K562 (cell line): ENCODE results near the gene CFAP20. TPM values are rescaled to one million over a fixed set of nuclear protein-coding genes. Genes with fewer than 3 reads are reported as not detected.

Experiments used
- FOXP1 ChIP-seq: sonication (generic); formaldehyde crosslinking; IDR thresholded peaks from 2 replicates; pipeline ENCODE4 v1.8.0; 2022; ENCODE audit warnings: mild to moderate bottlenecking, missing genetic modification reagents
- L3MBTL2 ChIP-seq: fragments of 450-650 bp; IDR thresholded peaks from 2 replicates; pipeline ENCODE4 v1.6.1; 2016; ENCODE audit warnings: mild to moderate bottlenecking, moderate library complexity
- PCBP1 ChIP-seq: fragments of 200-400 bp; formaldehyde crosslinking; IDR thresholded peaks from 2 replicates; pipeline ENCODE4 v1.6.1; 2018; ENCODE audit warnings: mild to moderate bottlenecking, low read depth, low read length; ENCODE audit not compliant: poor library complexity, severe bottlenecking
- WHSC1 ChIP-seq: IDR thresholded peaks from one replicate; pipeline ENCODE4 v1.6.1; 2012; ENCODE audit warnings: low read length, control low read depth, inconsistent platforms
- ZNF23 ChIP-seq: fragments of 250-450 bp; sonication (Bioruptor Pico); IDR thresholded peaks from 2 replicates; pipeline ENCODE4 v1.4.0; 2020; ENCODE audit warnings: mild to moderate bottlenecking
- ZNF274 ChIP-seq: IDR thresholded peaks from 2 replicates; pipeline ENCODE4 v1.6.1; 2011; ENCODE audit warnings: low read depth, mild to moderate bottlenecking, low read length, moderate library complexity, borderline replicate concordance
- polyA plus RNA-seq, 8 experiments: library from polyadenylated mRNA; depleted of rRNA in 4 of 8; stranded (reverse) in 5 of 8; unstranded in 3 of 8; fragments of >200 nt; fragmentation: Nextera tagmentation in 2 of 8; fragmentation: Illumina TruSeq in 1 of 8; extraction: Ambion mirVana in 2 of 8; extraction: Trizol in 1 of 8; gene quantifications; 2 replicates each; pipeline versions ENCODE4 v1.2.1 to v1.2.3, GENCODE V29; 2011 to 2014; ENCODE audit warnings: inconsistent platforms in 1 of 8, missing spikeins in 1 of 8
- total RNA-seq, 7 experiments: library from RNA; depleted of rRNA in 6 of 7; stranded (reverse); fragments of >200 nt in 6 of 7; fragmentation: Illumina TruSeq in 2 of 7; extraction: Trizol in 2 of 7; gene quantifications; 2 replicates each; pipeline versions ENCODE4 v1.2.1 to v1.2.3, GENCODE V29; 2011 to 2021; ENCODE audit warnings: low replicate concordance in 1 of 7
- TF ChIP-seq, protein P1 (sequence below), 2 experiments: fragments of 450-650 bp in 1 of 2; sonication (generic) in 1 of 2; formaldehyde crosslinking in 1 of 2; IDR thresholded peaks; 2 replicates each; pipeline versions ENCODE4 v1.7.1 to v1.9.0; 2016 to 2022; ENCODE audit warnings: inconsistent platforms in 1 of 2, mild to moderate bottlenecking in 1 of 2, missing genetic modification reagents in 1 of 2
- TF ChIP-seq, protein P2 (sequence below): sonication (generic); formaldehyde crosslinking; IDR thresholded peaks from 2 replicates; pipeline ENCODE4 v1.5.0; 2020; ENCODE audit warnings: missing genetic modification reagents
- TF ChIP-seq, protein P3 (sequence below): IDR thresholded peaks from 3 replicates; pipeline ENCODE4 v1.6.1; 2011; ENCODE audit warnings: borderline replicate concordance, mild to moderate bottlenecking; ENCODE audit not compliant: insufficient read length, insufficient read depth
- TF ChIP-seq, protein P4 (sequence below): fragments of 150-350 bp; IDR thresholded peaks from 2 replicates; pipeline ENCODE4 v1.6.1; 2014; ENCODE audit warnings: low read depth, mild to moderate bottlenecking, low read length, borderline replicate concordance

The CFAP20 gene
- total and polyA plus RNA-seq, 9 of the 15 experiments (the other 6 are each of a cell fraction or from before 2014, with no cell fraction given), result 20.5 to 90.5 (median 75.3) TPM

DNA sequence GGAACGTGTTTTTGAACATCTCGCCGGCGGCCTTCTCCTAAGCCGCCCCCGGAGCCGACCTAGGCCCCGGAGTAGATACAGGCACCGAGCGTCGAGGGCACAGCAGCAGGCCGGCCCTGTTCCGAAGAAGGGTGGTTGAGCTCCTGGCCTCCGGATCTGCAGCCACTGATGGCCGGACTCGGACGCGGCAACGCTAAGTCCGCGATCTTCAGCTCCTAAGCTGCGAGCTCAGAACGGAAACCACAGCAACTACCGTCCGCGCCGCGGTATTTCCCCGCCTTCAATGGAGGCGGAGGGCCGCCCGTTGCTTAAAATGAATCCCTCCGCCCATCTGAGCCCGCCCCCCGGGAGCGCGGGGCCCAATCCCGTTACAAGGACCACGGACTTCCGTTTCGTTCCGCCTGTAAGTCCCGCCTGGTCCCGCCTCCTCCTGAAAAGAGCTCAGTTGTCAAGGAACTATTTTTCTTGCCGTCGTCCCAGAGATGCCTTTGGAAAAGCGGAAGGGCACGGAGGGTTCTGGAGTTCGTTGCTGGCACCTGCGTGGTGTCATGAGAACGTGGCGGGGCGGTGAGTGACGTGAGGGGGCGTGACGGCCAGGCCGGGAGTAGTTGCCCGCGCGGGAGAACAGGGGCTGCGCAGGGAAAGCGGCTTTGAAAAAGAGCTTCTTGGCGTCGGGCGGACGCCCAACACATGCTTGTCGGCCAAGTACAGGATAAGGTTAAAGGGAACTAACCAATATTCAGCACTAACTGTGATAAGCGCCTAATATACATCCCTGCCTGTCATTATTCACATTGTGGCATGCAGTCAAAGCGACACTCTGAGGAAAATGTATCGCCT is at the start of gene CFAP20 (continued):
- TF ChIP-seq, protein P1, sequence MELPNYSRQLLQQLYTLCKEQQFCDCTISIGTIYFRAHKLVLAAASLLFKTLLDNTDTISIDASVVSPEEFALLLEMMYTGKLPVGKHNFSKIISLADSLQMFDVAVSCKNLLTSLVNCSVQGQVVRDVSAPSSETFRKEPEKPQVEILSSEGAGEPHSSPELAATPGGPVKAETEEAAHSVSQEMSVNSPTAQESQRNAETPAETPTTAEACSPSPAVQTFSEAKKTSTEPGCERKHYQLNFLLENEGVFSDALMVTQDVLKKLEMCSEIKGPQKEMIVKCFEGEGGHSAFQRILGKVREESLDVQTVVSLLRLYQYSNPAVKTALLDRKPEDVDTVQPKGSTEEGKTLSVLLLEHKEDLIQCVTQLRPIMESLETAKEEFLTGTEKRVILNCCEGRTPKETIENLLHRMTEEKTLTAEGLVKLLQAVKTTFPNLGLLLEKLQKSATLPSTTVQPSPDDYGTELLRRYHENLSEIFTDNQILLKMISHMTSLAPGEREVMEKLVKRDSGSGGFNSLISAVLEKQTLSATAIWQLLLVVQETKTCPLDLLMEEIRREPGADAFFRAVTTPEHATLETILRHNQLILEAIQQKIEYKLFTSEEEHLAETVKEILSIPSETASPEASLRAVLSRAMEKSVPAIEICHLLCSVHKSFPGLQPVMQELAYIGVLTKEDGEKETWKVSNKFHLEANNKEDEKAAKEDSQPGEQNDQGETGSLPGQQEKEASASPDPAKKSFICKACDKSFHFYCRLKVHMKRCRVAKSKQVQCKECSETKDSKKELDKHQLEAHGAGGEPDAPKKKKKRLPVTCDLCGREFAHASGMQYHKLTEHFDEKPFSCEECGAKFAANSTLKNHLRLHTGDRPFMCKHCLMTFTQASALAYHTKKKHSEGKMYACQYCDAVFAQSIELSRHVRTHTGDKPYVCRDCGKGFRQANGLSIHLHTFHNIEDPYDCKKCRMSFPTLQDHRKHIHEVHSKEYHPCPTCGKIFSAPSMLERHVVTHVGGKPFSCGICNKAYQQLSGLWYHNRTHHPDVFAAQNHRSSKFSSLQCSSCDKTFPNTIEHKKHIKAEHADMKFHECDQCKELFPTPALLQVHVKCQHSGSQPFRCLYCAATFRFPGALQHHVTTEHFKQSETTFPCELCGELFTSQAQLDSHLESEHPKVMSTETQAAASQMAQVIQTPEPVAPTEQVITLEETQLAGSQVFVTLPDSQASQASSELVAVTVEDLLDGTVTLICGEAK (IDR thresholded peaks at IDR 0.05), result peak; percentile 92
- TF ChIP-seq, protein P1 (CRISPR knock-in tag; IDR thresholded peaks at IDR 0.05), result no peak
- TF ChIP-seq ZNF274, result no peak
- no peak for TF ChIP-seq ZNF23 (CRISPR knock-in tag)
- peak; percentile 99 for TF ChIP-seq L3MBTL2
- TF ChIP-seq, protein P2, sequence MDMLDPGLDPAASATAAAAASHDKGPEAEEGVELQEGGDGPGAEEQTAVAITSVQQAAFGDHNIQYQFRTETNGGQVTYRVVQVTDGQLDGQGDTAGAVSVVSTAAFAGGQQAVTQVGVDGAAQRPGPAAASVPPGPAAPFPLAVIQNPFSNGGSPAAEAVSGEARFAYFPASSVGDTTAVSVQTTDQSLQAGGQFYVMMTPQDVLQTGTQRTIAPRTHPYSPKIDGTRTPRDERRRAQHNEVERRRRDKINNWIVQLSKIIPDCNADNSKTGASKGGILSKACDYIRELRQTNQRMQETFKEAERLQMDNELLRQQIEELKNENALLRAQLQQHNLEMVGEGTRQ (CRISPR knock-in tag), result no peak
- TF ChIP-seq PCBP1, result peak; percentile 95
- TF ChIP-seq FOXP1, result peak; percentile 95
- TF ChIP-seq, protein P3, sequence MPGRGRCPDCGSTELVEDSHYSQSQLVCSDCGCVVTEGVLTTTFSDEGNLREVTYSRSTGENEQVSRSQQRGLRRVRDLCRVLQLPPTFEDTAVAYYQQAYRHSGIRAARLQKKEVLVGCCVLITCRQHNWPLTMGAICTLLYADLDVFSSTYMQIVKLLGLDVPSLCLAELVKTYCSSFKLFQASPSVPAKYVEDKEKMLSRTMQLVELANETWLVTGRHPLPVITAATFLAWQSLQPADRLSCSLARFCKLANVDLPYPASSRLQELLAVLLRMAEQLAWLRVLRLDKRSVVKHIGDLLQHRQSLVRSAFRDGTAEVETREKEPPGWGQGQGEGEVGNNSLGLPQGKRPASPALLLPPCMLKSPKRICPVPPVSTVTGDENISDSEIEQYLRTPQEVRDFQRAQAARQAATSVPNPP, result no peak
- TF ChIP-seq WHSC1, result no peak
- TF ChIP-seq, protein P4, sequence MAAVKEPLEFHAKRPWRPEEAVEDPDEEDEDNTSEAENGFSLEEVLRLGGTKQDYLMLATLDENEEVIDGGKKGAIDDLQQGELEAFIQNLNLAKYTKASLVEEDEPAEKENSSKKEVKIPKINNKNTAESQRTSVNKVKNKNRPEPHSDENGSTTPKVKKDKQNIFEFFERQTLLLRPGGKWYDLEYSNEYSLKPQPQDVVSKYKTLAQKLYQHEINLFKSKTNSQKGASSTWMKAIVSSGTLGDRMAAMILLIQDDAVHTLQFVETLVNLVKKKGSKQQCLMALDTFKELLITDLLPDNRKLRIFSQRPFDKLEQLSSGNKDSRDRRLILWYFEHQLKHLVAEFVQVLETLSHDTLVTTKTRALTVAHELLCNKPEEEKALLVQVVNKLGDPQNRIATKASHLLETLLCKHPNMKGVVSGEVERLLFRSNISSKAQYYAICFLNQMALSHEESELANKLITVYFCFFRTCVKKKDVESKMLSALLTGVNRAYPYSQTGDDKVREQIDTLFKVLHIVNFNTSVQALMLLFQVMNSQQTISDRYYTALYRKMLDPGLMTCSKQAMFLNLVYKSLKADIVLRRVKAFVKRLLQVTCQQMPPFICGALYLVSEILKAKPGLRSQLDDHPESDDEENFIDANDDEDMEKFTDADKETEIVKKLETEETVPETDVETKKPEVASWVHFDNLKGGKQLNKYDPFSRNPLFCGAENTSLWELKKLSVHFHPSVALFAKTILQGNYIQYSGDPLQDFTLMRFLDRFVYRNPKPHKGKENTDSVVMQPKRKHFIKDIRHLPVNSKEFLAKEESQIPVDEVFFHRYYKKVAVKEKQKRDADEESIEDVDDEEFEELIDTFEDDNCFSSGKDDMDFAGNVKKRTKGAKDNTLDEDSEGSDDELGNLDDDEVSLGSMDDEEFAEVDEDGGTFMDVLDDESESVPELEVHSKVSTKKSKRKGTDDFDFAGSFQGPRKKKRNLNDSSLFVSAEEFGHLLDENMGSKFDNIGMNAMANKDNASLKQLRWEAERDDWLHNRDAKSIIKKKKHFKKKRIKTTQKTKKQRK, result peak; percentile 37; the same call in 1 of the 2 replicates
